ENCODE measurements around the gene KCNAB1.

DNA sequence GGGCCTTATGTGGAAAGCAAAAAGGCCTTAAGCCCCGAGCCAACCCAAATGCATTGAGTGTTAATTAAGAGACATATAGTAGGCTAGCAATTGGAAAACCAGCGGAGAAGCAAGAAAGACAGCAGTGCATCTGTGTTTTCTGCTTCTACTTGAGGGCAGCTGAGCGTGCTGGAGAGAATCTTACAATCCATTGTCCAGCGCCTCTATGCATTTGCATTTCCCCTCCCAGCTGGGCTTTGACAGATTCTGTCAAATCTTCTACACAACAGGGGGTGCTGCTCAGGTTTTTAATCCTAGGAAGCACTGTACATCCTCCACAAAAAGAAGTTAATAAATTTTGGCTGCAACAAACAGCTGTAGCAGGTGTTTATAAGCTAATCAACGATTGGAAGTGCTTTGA is 410.6 kb downstream of the KCNAB1 start:
- TF ChIP-seq, protein P1, sequence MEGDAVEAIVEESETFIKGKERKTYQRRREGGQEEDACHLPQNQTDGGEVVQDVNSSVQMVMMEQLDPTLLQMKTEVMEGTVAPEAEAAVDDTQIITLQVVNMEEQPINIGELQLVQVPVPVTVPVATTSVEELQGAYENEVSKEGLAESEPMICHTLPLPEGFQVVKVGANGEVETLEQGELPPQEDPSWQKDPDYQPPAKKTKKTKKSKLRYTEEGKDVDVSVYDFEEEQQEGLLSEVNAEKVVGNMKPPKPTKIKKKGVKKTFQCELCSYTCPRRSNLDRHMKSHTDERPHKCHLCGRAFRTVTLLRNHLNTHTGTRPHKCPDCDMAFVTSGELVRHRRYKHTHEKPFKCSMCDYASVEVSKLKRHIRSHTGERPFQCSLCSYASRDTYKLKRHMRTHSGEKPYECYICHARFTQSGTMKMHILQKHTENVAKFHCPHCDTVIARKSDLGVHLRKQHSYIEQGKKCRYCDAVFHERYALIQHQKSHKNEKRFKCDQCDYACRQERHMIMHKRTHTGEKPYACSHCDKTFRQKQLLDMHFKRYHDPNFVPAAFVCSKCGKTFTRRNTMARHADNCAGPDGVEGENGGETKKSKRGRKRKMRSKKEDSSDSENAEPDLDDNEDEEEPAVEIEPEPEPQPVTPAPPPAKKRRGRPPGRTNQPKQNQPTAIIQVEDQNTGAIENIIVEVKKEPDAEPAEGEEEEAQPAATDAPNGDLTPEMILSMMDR (IDR thresholded peaks at IDR 0.05): no peak
- TF ChIP-seq POLR2A (IDR thresholded peaks at IDR 0.05): no peak

Data from lower leg skin (tissue), 3 donors.